A673 (cell line): ENCODE results near the gene UBE2G1. TPM values are rescaled to one million over a fixed set of nuclear protein-coding genes. Genes with fewer than 3 reads are reported as not detected.
A peak's percentile ranks its signal among the peaks of the same experiment; 100 is the strongest.

Source experiments
- BruUV-seq: library from RNA; stranded (reverse); fragments of 400-500 nt; replicated peaks from 2 replicates; lab custom pipeline; 2021; lab: Mats Ljungman, UMichigan
- CTCF ChIA-PET: fragments of 300-600 bp; sonication (Branson Sonifier 250); formaldehyde crosslinking; loops from one replicate; lab custom pipeline; 2022; ENCODE audit warnings: antibody characterized with exemption; lab: Charles Lee
- POLR2A ChIA-PET: fragments of 300-600 bp; sonication (Branson Sonifier 250); formaldehyde crosslinking; loops from one replicate; lab custom pipeline; 2022; ENCODE audit warnings: antibody characterized with exemption; ENCODE audit not compliant: low non-redundant PET; lab: Charles Lee
- DNase-seq: peaks from one replicate; pipeline ENCODE4 v3.0.0-alpha.2; 2015; ENCODE audit warnings: low spot score
- H3K27ac ChIP-seq: fragments of 200-600 bp; sonication (generic); 2 replicates; pipeline ENCODE4 v1.5.1; 2016; ENCODE audit warnings: mixed run types, low read depth, mild to moderate bottlenecking, mixed read lengths, antibody characterized with exemption, low read length; ENCODE audit not compliant: poor library complexity, severe bottlenecking
- H3K27me3 ChIP-seq: fragments of 200-600 bp; sonication (generic); replicated peaks from 2 replicates; pipeline ENCODE4 v1.6.1; 2017; ENCODE audit warnings: mixed run types, low read depth, mild to moderate bottlenecking, mixed read lengths, antibody characterized with exemption, low read length; ENCODE audit not compliant: insufficient read depth, poor library complexity
- H3K36me3 ChIP-seq: fragments of 200-600 bp; sonication (generic); 2 replicates; pipeline ENCODE4 v1.6.1; 2016; ENCODE audit warnings: mixed run types, mild to moderate bottlenecking, mixed read lengths, antibody characterized with exemption, low read length; ENCODE audit not compliant: insufficient read depth, poor library complexity, severe bottlenecking
- H3K4me1 ChIP-seq: fragments of 200-600 bp; sonication (generic); 2 replicates; pipeline ENCODE4 v1.6.1; 2017; ENCODE audit warnings: mixed run types, mild to moderate bottlenecking, mixed read lengths, antibody characterized with exemption, low read length; ENCODE audit not compliant: insufficient read depth, poor library complexity, severe bottlenecking
- H3K4me3 ChIP-seq: fragments of 200-600 bp; sonication (generic); 2 replicates; pipeline ENCODE4 v1.5.1; 2016; ENCODE audit warnings: low read depth, mixed run types, mild to moderate bottlenecking, mixed read lengths, low read length; ENCODE audit not compliant: poor library complexity, severe bottlenecking
- H3K9me3 ChIP-seq: fragments of 200-600 bp; sonication (generic); 2 replicates; pipeline ENCODE4 v1.6.1; 2016; ENCODE audit warnings: mixed run types, low read depth, mild to moderate bottlenecking, mixed read lengths, antibody characterized with exemption, low read length; ENCODE audit not compliant: poor library complexity, severe bottlenecking
- CTCF ChIP-seq: fragments of 300-800, 200-600 bp; sonication (generic); conservative IDR thresholded peaks from 2 replicates; pipeline ENCODE4 v1.5.1; 2017; ENCODE audit warnings: low read depth, mild to moderate bottlenecking, antibody characterized with exemption, low read length, moderate library complexity, mixed read lengths
- EZH2 ChIP-seq: fragments of 200-600 bp; sonication (generic); IDR thresholded peaks from 2 replicates; pipeline ENCODE4 v1.6.1; 2017; ENCODE audit warnings: borderline replicate concordance, low read depth, mild to moderate bottlenecking, mixed read lengths, antibody characterized with exemption, low read length; ENCODE audit not compliant: poor library complexity, severe bottlenecking
- intact Hi-C: fragments of 100-400 bp; cut with micrococcal nuclease; formaldehyde crosslinking; loops from one replicate; pipeline ENCODE4 v1.10.0; 2022; ENCODE audit not compliant: unreplicated experiment
- total RNA-seq: library from RNA; stranded (reverse); gene quantifications from 2 replicates; pipeline ENCODE4 v1.2.3, GENCODE V29; 2021

Gene UBE2G1
- total RNA-seq, 1 experiment from 2014 or later = 107 TPM

GRCh38 chr17:4314179-4314578, 52.3 kb downstream of the UBE2G1 start:
- BruUV-seq = no TSS peak
- no peaks in the 10 kb centered on the region for H3K36me3 ChIP-seq
- ChIA-PET POLR2A (no interaction called here), CTCF (interaction anchor here (0.6 kb wide), 1 partner anchor 16 kb away, joined by 3 read pairs; no protein-coding TSS in a partner anchor)
- TF ChIP-seq EZH2 = no peak
- TF ChIP-seq CTCF = no peak
- intact Hi-C loops = no loop called here
- H3K4me3 ChIP-seq = no peak overlapping the region
- no peak overlapping the region for H3K27ac ChIP-seq
- H3K27me3 ChIP-seq = no peaks in the 10 kb centered on the region
- no peaks in the 10 kb centered on the region for H3K9me3 ChIP-seq
- DNase-seq = no peak
- peaks cover 54% of the 10 kb centered on the region for H3K4me1 ChIP-seq

- no peaks in the 10 kb centered on the region for H3K27me3 ChIP-seq
- no peaks in the 10 kb centered on the region for H3K36me3 ChIP-seq
- ChIA-PET POLR2A (no interaction called here), CTCF (interaction anchor here (0.6 to 1.1 kb wide), 3 partner anchors 9 to 100 kb away, joined by 3 to 4 read pairs (median 3); no protein-coding TSS in a partner anchor)
- peaks cover 48% of the 10 kb centered on the region for H3K4me1 ChIP-seq
- H3K4me3 ChIP-seq = no peak overlapping the region
- no peak for DNase-seq
- no peaks in the 10 kb centered on the region for H3K9me3 ChIP-seq
- peak overlapping the region; percentile 32 for H3K27ac ChIP-seq
- no TSS peak for BruUV-seq
- intact Hi-C loops = no loop called here
- no peak for TF ChIP-seq CTCF
- TF ChIP-seq EZH2 = no peak
These were observed 53.0 kb downstream of the UBE2G1 start for GRCh38 chr17:4313221-4314114.

- H3K9me3 ChIP-seq = no peaks in the 10 kb centered on the region
- peak overlapping the region; percentile 59 for H3K27ac ChIP-seq
- no peaks in the 10 kb centered on the region for H3K36me3 ChIP-seq
- peaks cover 33% of the 10 kb centered on the region for H3K4me1 ChIP-seq
- peak overlapping the region; percentile 13 for H3K4me3 ChIP-seq
- BruUV-seq = no TSS peak
- CTCF ChIA-PET = no interaction called here
- TF ChIP-seq EZH2 (no peak), CTCF (no peak)
- H3K27me3 ChIP-seq = no peaks in the 10 kb centered on the region
- peak; percentile 38 for DNase-seq
- intact Hi-C loops = no loop called here
- POLR2A ChIA-PET = no interaction called here
These were observed 56.0 kb downstream of the UBE2G1 start for GRCh38 chr17:4310354-4311060.
